WERI-Rb-1 (cell line): ENCODE data around the gene SLAMF9.

ENCODE experiments used
- DNase-seq: peaks from one replicate; pipeline ENCODE4 v3.0.0-alpha.2; 2020
- H3K27ac ChIP-seq: fragments of 250-450 bp; sonication (Bioruptor Pico); 2 replicates; pipeline ENCODE4 v1.5.1; 2020; ENCODE audit warnings: mild to moderate bottlenecking, moderate library complexity
- H3K27me3 ChIP-seq: fragments of 250-450 bp; sonication (Bioruptor Pico); 2 replicates; pipeline ENCODE4 v1.5.1; 2021; ENCODE audit warnings: mild to moderate bottlenecking, low read depth, moderate library complexity; ENCODE audit not compliant: insufficient read depth, severe bottlenecking
- H3K36me3 ChIP-seq: fragments of 250-450 bp; sonication (Bioruptor Pico); 2 replicates; pipeline ENCODE4 v1.5.1; 2020; ENCODE audit warnings: mild to moderate bottlenecking, moderate library complexity
- H3K4me3 ChIP-seq: 2 replicates; pipeline ENCODE4 v1.5.1; 2011; ENCODE audit warnings: low read depth, mild to moderate bottlenecking, control low read depth, low read length
- H3K9me3 ChIP-seq: fragments of 250-450 bp; sonication (Bioruptor Pico); 2 replicates; pipeline ENCODE4 v1.5.1; 2021; ENCODE audit warnings: mild to moderate bottlenecking, moderate library complexity; ENCODE audit not compliant: severe bottlenecking
- TF ChIP-seq, protein P1 (sequence below): IDR thresholded peaks from 2 replicates; pipeline ENCODE4 v1.5.1; 2011; ENCODE audit warnings: low read depth, mild to moderate bottlenecking, control low read depth, inconsistent platforms, low read length

The SLAMF9 gene

GRCh38 chr1:159981351-159982055 is 27.5 kb upstream of the SLAMF9 start:
- Histone ChIP-seq H3K4me3 (no peak overlapping the region), H3K27me3 (no peaks in the 10 kb centered on the region), H3K36me3 (no peaks in the 10 kb centered on the region), H3K9me3 (peaks cover 8% of the 10 kb centered on the region), H3K27ac (no peak overlapping the region)
- DNase-seq = peak; percentile 13
- TF ChIP-seq, protein P1, sequence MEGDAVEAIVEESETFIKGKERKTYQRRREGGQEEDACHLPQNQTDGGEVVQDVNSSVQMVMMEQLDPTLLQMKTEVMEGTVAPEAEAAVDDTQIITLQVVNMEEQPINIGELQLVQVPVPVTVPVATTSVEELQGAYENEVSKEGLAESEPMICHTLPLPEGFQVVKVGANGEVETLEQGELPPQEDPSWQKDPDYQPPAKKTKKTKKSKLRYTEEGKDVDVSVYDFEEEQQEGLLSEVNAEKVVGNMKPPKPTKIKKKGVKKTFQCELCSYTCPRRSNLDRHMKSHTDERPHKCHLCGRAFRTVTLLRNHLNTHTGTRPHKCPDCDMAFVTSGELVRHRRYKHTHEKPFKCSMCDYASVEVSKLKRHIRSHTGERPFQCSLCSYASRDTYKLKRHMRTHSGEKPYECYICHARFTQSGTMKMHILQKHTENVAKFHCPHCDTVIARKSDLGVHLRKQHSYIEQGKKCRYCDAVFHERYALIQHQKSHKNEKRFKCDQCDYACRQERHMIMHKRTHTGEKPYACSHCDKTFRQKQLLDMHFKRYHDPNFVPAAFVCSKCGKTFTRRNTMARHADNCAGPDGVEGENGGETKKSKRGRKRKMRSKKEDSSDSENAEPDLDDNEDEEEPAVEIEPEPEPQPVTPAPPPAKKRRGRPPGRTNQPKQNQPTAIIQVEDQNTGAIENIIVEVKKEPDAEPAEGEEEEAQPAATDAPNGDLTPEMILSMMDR = no peak

GRCh38 chr1:159980786-159981185 is 26.7 kb upstream of the SLAMF9 start:
- Histone ChIP-seq H3K27ac (no peak overlapping the region), H3K9me3 (peaks cover 8% of the 10 kb centered on the region), H3K36me3 (no peaks in the 10 kb centered on the region), H3K4me3 (no peak overlapping the region), H3K27me3 (no peaks in the 10 kb centered on the region)
- peak; percentile 6 for DNase-seq
- TF ChIP-seq, protein P1 = no peak

DNA sequence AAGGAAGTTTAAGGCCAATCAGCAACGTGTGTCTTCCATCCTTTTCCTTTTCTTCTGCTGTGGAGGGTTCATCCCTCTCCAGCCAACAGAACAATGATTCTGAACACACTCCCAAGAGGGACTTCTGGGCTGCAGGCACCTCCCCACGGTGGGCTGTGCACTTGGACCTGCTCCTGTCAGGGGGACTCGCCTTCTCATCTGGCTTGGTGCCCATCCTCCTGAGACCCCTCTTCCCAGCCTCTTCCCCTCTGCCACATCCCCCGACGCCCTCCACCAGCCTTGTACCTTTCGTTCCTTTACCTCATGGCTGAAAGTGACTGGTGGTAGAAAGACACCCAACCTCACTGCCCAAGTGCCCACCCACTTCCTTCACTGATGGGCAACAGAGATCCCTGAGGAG is 26.0 kb upstream of the SLAMF9 start:
- Histone ChIP-seq H3K27me3 (no peaks in the 10 kb centered on the region), H3K27ac (no peak overlapping the region), H3K9me3 (peaks cover 8% of the 10 kb centered on the region), H3K36me3 (no peaks in the 10 kb centered on the region), H3K4me3 (no peak overlapping the region)
- peak; percentile 3 for DNase-seq
- TF ChIP-seq, protein P1 = no peak

- Histone ChIP-seq H3K27ac (no peak overlapping the region), H3K27me3 (no peaks in the 10 kb centered on the region)
Measured at GRCh38 chr1:159979257-159979656, 25.2 kb upstream of the SLAMF9 start.

GRCh38 chr1:159978107-159978398 is 24.0 kb upstream of the SLAMF9 start:
- DNase-seq = peak; percentile 2
- Histone ChIP-seq H3K9me3 (peaks cover 8% of the 10 kb centered on the region), H3K4me3 (no peak overlapping the region), H3K27me3 (no peaks in the 10 kb centered on the region), H3K27ac (no peak overlapping the region), H3K36me3 (no peaks in the 10 kb centered on the region)
- TF ChIP-seq, protein P1 = no peak

More at GRCh38 chr1:159979257-159979656, 25.2 kb upstream of the SLAMF9 start:
- Histone ChIP-seq H3K4me3 (no peak overlapping the region), H3K9me3 (peaks cover 8% of the 10 kb centered on the region), H3K36me3 (no peaks in the 10 kb centered on the region)
- DNase-seq = no peak
- TF ChIP-seq, protein P1 = no peak
